Chondrocyte (in vitro differentiated cells): ENCODE data around the gene ACTA2. TPM values are rescaled to one million over a fixed set of nuclear protein-coding genes. Genes with fewer than 3 reads are reported as not detected.

ENCODE experiments used
- DNase-seq: peaks from one replicate; pipeline ENCODE4 v3.0.0; 2021; ENCODE audit warnings: mixed read lengths, low spot score
- H3K27ac Mint-ChIP-seq: one replicate; pipeline ENCODE4 v1.8.0; 2021; ENCODE audit warnings: mild to moderate bottlenecking, moderate library complexity, mixed read lengths; ENCODE audit not compliant: unreplicated experiment
- H3K27me3 Mint-ChIP-seq: 2 replicates; pipeline ENCODE4 v1.8.0; 2021; ENCODE audit warnings: low read depth, mixed read lengths
- H3K36me3 Mint-ChIP-seq: 2 replicates; pipeline ENCODE4 v1.8.0; 2021; ENCODE audit warnings: low read depth, mixed read lengths
- H3K4me1 Mint-ChIP-seq: 2 replicates; pipeline ENCODE4 v1.8.0; 2021; ENCODE audit warnings: low read depth, mild to moderate bottlenecking, mixed read lengths
- H3K4me3 Mint-ChIP-seq: one replicate; pipeline ENCODE4 v1.8.0; 2021; ENCODE audit warnings: mild to moderate bottlenecking, moderate library complexity, mixed read lengths; ENCODE audit not compliant: unreplicated experiment
- H3K9me3 Mint-ChIP-seq: 2 replicates; pipeline ENCODE4 v1.8.0; 2021; ENCODE audit warnings: low read depth, mixed read lengths
- total RNA-seq: library from RNA; stranded (reverse); gene quantifications from 3 replicates; pipeline ENCODE4 v1.2.1, GENCODE V29; 2021
- TF ChIP-seq, protein P1 (sequence below): fragments of 200-600 bp; sonication (generic); IDR thresholded peaks from 2 replicates; pipeline ENCODE4 v1.5.0; 2021; ENCODE audit warnings: antibody characterized with exemption, mild to moderate bottlenecking, moderate library complexity

Gene ACTA2
- total RNA-seq, 1 donor from 2014 or later = 4,145 TPM

DNA sequence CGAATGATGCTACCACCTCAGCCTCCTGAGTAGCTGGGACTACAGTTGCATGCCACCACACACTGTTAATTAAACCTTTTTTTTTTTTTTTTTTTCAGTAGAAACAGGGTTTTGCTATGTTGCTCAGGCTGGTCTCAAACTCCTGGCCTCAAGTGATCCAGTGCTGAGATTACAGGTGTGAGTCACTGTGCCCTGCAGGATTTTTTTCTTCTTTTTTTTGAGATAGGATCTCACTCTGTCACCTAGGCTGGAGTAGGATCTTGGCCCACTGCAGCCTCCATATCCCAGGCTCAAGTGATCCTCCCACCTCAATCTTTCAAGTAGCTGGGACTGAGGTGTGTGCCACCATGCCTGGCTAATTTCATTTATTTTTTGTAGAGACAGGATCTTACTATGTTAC is 6.4 kb downstream of the ACTA2 start:
- Mint-ChIP-seq H3K36me3 (peaks cover 48% of the 10 kb centered on the region), H3K4me3 (peak overlapping the region; percentile 57), H3K27ac (peak overlapping the region; percentile 68), H3K27me3 (no peaks in the 10 kb centered on the region), H3K9me3 (no peaks in the 10 kb centered on the region), H3K4me1 (peaks cover 87% of the 10 kb centered on the region)
- DNase-seq = no peak
- TF ChIP-seq, protein P1, sequence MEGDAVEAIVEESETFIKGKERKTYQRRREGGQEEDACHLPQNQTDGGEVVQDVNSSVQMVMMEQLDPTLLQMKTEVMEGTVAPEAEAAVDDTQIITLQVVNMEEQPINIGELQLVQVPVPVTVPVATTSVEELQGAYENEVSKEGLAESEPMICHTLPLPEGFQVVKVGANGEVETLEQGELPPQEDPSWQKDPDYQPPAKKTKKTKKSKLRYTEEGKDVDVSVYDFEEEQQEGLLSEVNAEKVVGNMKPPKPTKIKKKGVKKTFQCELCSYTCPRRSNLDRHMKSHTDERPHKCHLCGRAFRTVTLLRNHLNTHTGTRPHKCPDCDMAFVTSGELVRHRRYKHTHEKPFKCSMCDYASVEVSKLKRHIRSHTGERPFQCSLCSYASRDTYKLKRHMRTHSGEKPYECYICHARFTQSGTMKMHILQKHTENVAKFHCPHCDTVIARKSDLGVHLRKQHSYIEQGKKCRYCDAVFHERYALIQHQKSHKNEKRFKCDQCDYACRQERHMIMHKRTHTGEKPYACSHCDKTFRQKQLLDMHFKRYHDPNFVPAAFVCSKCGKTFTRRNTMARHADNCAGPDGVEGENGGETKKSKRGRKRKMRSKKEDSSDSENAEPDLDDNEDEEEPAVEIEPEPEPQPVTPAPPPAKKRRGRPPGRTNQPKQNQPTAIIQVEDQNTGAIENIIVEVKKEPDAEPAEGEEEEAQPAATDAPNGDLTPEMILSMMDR = no peak

DNA sequence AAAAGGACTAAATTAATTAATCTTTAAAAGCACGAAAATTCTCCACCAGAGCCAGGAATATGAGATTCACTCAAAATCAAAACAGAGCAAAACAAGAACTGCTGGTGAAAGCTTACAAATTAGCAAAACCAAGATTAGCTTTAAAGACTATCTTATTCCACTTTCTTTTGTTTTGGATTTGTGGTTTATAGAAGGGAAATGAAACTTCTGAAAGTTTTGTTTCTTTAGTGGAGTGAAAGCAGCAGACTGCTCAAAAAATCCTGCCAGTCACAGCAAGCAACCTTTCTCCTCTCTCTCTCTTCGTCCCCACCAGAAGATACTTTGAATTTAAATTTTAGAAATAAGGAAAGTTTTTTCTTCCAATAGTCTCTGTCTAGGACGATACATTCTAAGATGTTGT is 7.8 kb downstream of the ACTA2 start:
- peak overlapping the region; percentile 14 for H3K4me3 Mint-ChIP-seq

DNA sequence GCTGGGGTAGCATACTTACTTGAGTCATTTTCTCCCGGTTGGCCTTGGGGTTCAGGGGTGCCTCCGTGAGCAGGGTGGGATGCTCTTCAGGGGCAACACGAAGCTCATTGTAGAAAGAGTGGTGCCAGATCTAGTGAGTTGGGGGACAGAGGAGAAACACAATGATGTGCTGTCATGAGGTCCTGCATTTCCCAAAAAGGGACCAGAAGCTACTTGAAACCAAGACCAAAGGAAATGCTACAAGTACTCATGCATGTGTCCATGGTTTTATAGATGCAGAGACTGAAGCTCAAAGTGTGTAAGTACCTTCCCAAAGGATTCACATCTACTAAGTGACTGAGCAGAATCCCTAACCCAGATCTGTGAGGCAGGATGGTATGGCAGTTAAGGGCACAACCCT is 8.8 kb downstream of the ACTA2 start:
- DNase-seq = no peak
- peak overlapping the region; percentile 7 for H3K4me3 Mint-ChIP-seq
- H3K9me3 Mint-ChIP-seq = no peaks in the 10 kb centered on the region

More for the DNA sequence above, 7.8 kb downstream of the ACTA2 start:
- DNase-seq = no peak
- peaks cover 80% of the 10 kb centered on the region for H3K4me1 Mint-ChIP-seq
- TF ChIP-seq, protein P1 = no peak
- no peaks in the 10 kb centered on the region for H3K9me3 Mint-ChIP-seq
- H3K27ac Mint-ChIP-seq = peak overlapping the region; percentile 69
- no peaks in the 10 kb centered on the region for H3K27me3 Mint-ChIP-seq
- peaks cover 53% of the 10 kb centered on the region for H3K36me3 Mint-ChIP-seq

DNA sequence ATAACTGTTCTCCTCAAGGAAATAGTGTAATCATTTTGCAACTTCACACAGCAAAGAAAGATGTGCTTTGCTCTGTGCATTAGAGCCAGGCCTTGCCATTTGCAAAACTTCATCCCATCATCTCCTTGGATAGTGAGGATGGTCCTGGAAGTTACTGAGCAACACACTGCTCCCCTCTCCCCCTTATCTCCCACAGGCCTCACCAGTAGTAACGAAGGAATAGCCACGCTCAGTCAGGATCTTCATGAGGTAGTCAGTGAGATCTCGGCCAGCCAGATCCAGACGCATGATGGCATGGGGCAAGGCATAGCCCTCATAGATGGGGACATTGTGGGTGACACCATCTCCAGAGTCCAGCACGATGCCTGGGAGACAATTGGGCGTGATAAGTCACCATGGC is 11.5 kb downstream of the ACTA2 start:
- Mint-ChIP-seq H3K4me3 (no peak overlapping the region), H3K4me1 (peaks cover 71% of the 10 kb centered on the region), H3K27me3 (no peaks in the 10 kb centered on the region), H3K27ac (peak overlapping the region; percentile 55), H3K36me3 (peaks cover 65% of the 10 kb centered on the region), H3K9me3 (no peaks in the 10 kb centered on the region)
- TF ChIP-seq, protein P1 = no peak
- no peak for DNase-seq

More for the DNA sequence above, 8.8 kb downstream of the ACTA2 start:
- H3K27me3 Mint-ChIP-seq = no peaks in the 10 kb centered on the region
- peaks cover 80% of the 10 kb centered on the region for H3K4me1 Mint-ChIP-seq
- TF ChIP-seq, protein P1 = no peak
- peak overlapping the region; percentile 68 for H3K27ac Mint-ChIP-seq
- H3K36me3 Mint-ChIP-seq = peaks cover 60% of the 10 kb centered on the region

DNA sequence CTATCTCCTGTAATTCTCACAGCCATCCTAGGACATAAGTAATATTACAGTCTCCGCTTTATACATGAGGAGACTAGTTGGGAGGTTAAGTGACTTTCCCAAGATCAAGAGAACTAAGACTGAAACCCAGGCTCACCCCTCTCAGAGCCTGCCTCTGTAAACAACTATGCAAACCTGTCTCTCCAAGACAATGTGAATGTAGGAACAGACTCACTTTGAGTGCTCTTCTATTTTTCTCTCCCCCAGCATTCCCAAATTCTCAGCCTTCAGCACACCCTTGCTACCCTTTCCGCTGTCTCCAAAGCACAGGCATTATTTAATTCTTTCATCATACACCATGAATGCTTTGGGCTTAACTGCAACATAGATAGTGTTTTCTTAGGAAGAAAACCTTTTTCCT is 13.6 kb downstream of the ACTA2 start:
- Mint-ChIP-seq H3K4me1 (peaks cover 62% of the 10 kb centered on the region), H3K4me3 (no peak overlapping the region), H3K27ac (peak overlapping the region; percentile 53), H3K36me3 (peaks cover 69% of the 10 kb centered on the region), H3K9me3 (no peaks in the 10 kb centered on the region), H3K27me3 (no peaks in the 10 kb centered on the region)
- DNase-seq = no peak
- TF ChIP-seq, protein P1 = no peak
